Body of pancreas (tissue), 4 donors: ENCODE data around the gene SPHK2.

Experiments used
- POLR2A ChIP-seq, 3 donors: fragments of 450-650 bp; IDR thresholded peaks; one replicate each; pipeline ENCODE4 v1.6.1; 2016; ENCODE audit warnings: antibody characterized with exemption in 3 of 3, mild to moderate bottlenecking in 2 of 3
- TF ChIP-seq, protein P1 (sequence below), 7 experiments: fragments of 450-650 bp in 4 of 7; fragments of 200-600 bp in 3 of 7; sonication (generic) in 3 of 7; IDR thresholded peaks; one replicate each; pipeline ENCODE4 v1.5.1; 2016 to 2019; ENCODE audit warnings: antibody characterized with exemption in 7 of 7

GRCh38 chr19:48596679-48597465, 22.4 kb upstream of the SPHK2 start:
- TF ChIP-seq, protein P1, sequence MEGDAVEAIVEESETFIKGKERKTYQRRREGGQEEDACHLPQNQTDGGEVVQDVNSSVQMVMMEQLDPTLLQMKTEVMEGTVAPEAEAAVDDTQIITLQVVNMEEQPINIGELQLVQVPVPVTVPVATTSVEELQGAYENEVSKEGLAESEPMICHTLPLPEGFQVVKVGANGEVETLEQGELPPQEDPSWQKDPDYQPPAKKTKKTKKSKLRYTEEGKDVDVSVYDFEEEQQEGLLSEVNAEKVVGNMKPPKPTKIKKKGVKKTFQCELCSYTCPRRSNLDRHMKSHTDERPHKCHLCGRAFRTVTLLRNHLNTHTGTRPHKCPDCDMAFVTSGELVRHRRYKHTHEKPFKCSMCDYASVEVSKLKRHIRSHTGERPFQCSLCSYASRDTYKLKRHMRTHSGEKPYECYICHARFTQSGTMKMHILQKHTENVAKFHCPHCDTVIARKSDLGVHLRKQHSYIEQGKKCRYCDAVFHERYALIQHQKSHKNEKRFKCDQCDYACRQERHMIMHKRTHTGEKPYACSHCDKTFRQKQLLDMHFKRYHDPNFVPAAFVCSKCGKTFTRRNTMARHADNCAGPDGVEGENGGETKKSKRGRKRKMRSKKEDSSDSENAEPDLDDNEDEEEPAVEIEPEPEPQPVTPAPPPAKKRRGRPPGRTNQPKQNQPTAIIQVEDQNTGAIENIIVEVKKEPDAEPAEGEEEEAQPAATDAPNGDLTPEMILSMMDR (IDR thresholded peaks at IDR 0.05), result no peak
- no peak for TF ChIP-seq POLR2A (IDR thresholded peaks at IDR 0.05)
